HG02938 (cell line): ENCODE measurements around the gene XPC.
"Not testable (repeated sequence)": the region's sequence is repeated elsewhere in the genome, so short reads cannot be mapped to it uniquely, and the experiment has no call there.

Experiments
- ATAC-seq: cut with Tn5 transposase; IDR thresholded peaks from one replicate; pipeline ENCODE4 v1.9.1; 2021; ENCODE audit warnings: mild to moderate bottlenecking, moderate library complexity; ENCODE audit not compliant: unreplicated experiment

The XPC gene

GRCh38 chr3:14122301-14122700 lies 56.1 kb downstream of the XPC start:
- no peak for ATAC-seq

- ATAC-seq, result no peak
Measured at GRCh38 chr3:14121859-14122258, 56.5 kb downstream of the XPC start.

GRCh38 chr3:14120921-14121448 lies 57.4 kb downstream of the XPC start:
- ATAC-seq, result not testable (repeated sequence)

- ATAC-seq, result no peak
Measured at GRCh38 chr3:14120111-14120920, 58.1 kb downstream of the XPC start.

GRCh38 chr3:14119651-14120050 lies 58.8 kb downstream of the XPC start:
- ATAC-seq, result no peak

GRCh38 chr3:14118400-14119381 lies 59.7 kb downstream of the XPC start:
- ATAC-seq, result no peak

- ATAC-seq, result no peak
Measured at GRCh38 chr3:14117468-14118399, 60.7 kb downstream of the XPC start.

- ATAC-seq, result no peak
Measured at GRCh38 chr3:14113965-14114635, 64.3 kb downstream of the XPC start.

- ATAC-seq, result no peak
Measured at GRCh38 chr3:14110699-14111098, 67.7 kb downstream of the XPC start.

GRCh38 chr3:14109821-14110220 lies 68.6 kb downstream of the XPC start:
- ATAC-seq, result not testable (repeated sequence)

- ATAC-seq, result no peak
Measured at GRCh38 chr3:14097616-14098391, 80.6 kb downstream of the XPC start.

- no peak for ATAC-seq
Measured at GRCh38 chr3:14096742-14097141, 81.7 kb downstream of the XPC start.
